Trophoblast cell (in vitro differentiated cells and primary cell): Measurements from ENCODE around the gene KDM4C.

Source experiments
- DNase-seq, 2 donors: peaks; one replicate each; pipeline ENCODE4 v3.0.0-alpha.2; 2016
- H2AFZ ChIP-seq: 2 replicates; pipeline ENCODE4 v1.6.1; 2013; ENCODE audit warnings: low read length, moderate library complexity, mild to moderate bottlenecking; ENCODE audit not compliant: insufficient read depth, poor library complexity
- H2AK5ac ChIP-seq: 2 replicates; pipeline ENCODE4 v1.6.1; 2013; ENCODE audit warnings: mild to moderate bottlenecking, low read length
- H2BK120ac ChIP-seq: 2 replicates; pipeline ENCODE4 v1.6.1; 2013; ENCODE audit warnings: low read length, mild to moderate bottlenecking, moderate library complexity; ENCODE audit not compliant: insufficient read depth, poor library complexity
- H2BK12ac ChIP-seq: 2 replicates; pipeline ENCODE4 v1.6.1; 2013; ENCODE audit warnings: mild to moderate bottlenecking, low read length, moderate library complexity
- H2BK5ac ChIP-seq: 2 replicates; pipeline ENCODE4 v1.6.1; 2013; ENCODE audit warnings: low read length, low read depth, moderate library complexity, mild to moderate bottlenecking; ENCODE audit not compliant: poor library complexity
- H3K14ac ChIP-seq: 2 replicates; pipeline ENCODE4 v1.6.1; 2013; ENCODE audit warnings: mild to moderate bottlenecking, low read length
- H3K18ac ChIP-seq: 2 replicates; pipeline ENCODE4 v1.6.1; 2013; ENCODE audit warnings: mild to moderate bottlenecking, low read length
- H3K23ac ChIP-seq: 2 replicates; pipeline ENCODE4 v1.6.1; 2013; ENCODE audit warnings: low read length
- H3K27ac ChIP-seq: 2 replicates; pipeline ENCODE4 v1.5.1; 2013; ENCODE audit warnings: low read depth, mild to moderate bottlenecking, inconsistent platforms, low read length, moderate library complexity
- H3K27me3 ChIP-seq: 2 replicates; pipeline ENCODE4 v1.6.1; 2013; ENCODE audit warnings: inconsistent platforms, mild to moderate bottlenecking, low read length, moderate library complexity; ENCODE audit not compliant: insufficient read depth
- H3K36me3 ChIP-seq, 2 experiments: 1 replicate in 1 of 2; 2 replicates in 1 of 2; pipeline ENCODE4 v1.6.1; 2013; ENCODE audit warnings: low read length in 2 of 2, mild to moderate bottlenecking in 2 of 2, moderate library complexity in 1 of 2; ENCODE audit not compliant: insufficient read depth in 2 of 2, control insufficient read depth in 1 of 2
- H3K4ac ChIP-seq: 2 replicates; pipeline ENCODE4 v1.6.1; 2013; ENCODE audit warnings: low read depth, mild to moderate bottlenecking, low read length, moderate library complexity
- H3K4me1 ChIP-seq, 2 experiments: 1 replicate in 1 of 2; 2 replicates in 1 of 2; pipeline ENCODE4 v1.6.1; 2013; ENCODE audit warnings: low read length in 2 of 2, mild to moderate bottlenecking in 2 of 2, moderate library complexity in 1 of 2; ENCODE audit not compliant: insufficient read depth in 2 of 2, control insufficient read depth in 1 of 2
- H3K4me2 ChIP-seq: 2 replicates; pipeline ENCODE4 v1.6.1; 2013; ENCODE audit warnings: inconsistent platforms, mild to moderate bottlenecking, low read length, moderate library complexity
- H3K4me3 ChIP-seq: 2 replicates; pipeline ENCODE4 v1.5.1; 2013; ENCODE audit warnings: mild to moderate bottlenecking, low read depth, low read length, inconsistent platforms
- H3K79me1 ChIP-seq: one replicate; pipeline ENCODE4 v1.6.1; 2013; ENCODE audit warnings: low read length
- H3K79me2 ChIP-seq: 2 replicates; pipeline ENCODE4 v1.6.1; 2013; ENCODE audit warnings: low read length, mild to moderate bottlenecking; ENCODE audit not compliant: control insufficient read depth, insufficient read depth, poor library complexity
- H3K9ac ChIP-seq: 2 replicates; pipeline ENCODE4 v1.6.1; 2013; ENCODE audit warnings: mild to moderate bottlenecking, low read length
- H3K9me3 ChIP-seq: 2 replicates; pipeline ENCODE4 v1.6.1; 2013; ENCODE audit warnings: low read depth, mild to moderate bottlenecking, control low read depth, inconsistent platforms, low read length; ENCODE audit not compliant: insufficient read depth
- H4K12ac ChIP-seq: 2 replicates; pipeline ENCODE4 v1.6.1; 2013; ENCODE audit warnings: low read depth, mild to moderate bottlenecking, low read length, moderate library complexity
- H4K8ac ChIP-seq: 2 replicates; pipeline ENCODE4 v1.6.1; 2013; ENCODE audit warnings: low read depth, mild to moderate bottlenecking, low read length, moderate library complexity
- H4K91ac ChIP-seq: one replicate; pipeline ENCODE4 v1.6.1; 2013; ENCODE audit warnings: low read depth, mild to moderate bottlenecking, low read length, moderate library complexity
- WGBS: extraction: QIAGEN DNeasy Blood & Tissue Kit; methylation state at CpG from one replicate; pipeline ENCODE4 v1.1.7; 2013; ENCODE audit warnings: missing lambda C conversion rate; ENCODE audit not compliant: insufficient read length, insufficient coverage; ENCODE audit errors: extremely low coverage; 5-methylcytosine and 5-hydroxymethylcytosine counted together

The KDM4C gene

GRCh38 chr9:6977761-6978160 is 220.0 kb downstream of the KDM4C start:
- Histone ChIP-seq H3K79me1 (no peaks in the 10 kb centered on the region), H4K12ac (no peak overlapping the region), H3K18ac (no peak overlapping the region), H3K36me3 (no peaks in the 10 kb centered on the region), H3K4ac (no peak overlapping the region), H3K9me3 (no peaks in the 10 kb centered on the region), H3K79me2 (no peaks in the 10 kb centered on the region), H4K8ac (no peak overlapping the region), H3K27ac (no peak overlapping the region), H3K4me3 (no peak overlapping the region), H2AFZ (no peak overlapping the region), H3K14ac (no peak overlapping the region), H4K91ac (no peak overlapping the region), H2BK5ac (no peak overlapping the region), H3K4me1 (no peaks in the 10 kb centered on the region), H3K23ac (no peak overlapping the region), H2AK5ac (no peak overlapping the region), H3K27me3 (no peaks in the 10 kb centered on the region), H2BK120ac (no peak overlapping the region), H3K4me2 (no peak overlapping the region), H3K9ac (no peak overlapping the region), H2BK12ac (no peak overlapping the region)
- no peak for DNase-seq
- WGBS = no CpG with 5 or more reads among the region's 1 CpG

GRCh38 chr9:6978591-6978990 is 220.8 kb downstream of the KDM4C start:
- H2AFZ ChIP-seq = no peak overlapping the region
- H3K23ac ChIP-seq = no peak overlapping the region
- no peak overlapping the region for H2BK12ac ChIP-seq
- H3K4me1 ChIP-seq = no peaks in the 10 kb centered on the region
- H2BK120ac ChIP-seq = no peak overlapping the region
- no peaks in the 10 kb centered on the region for H3K79me2 ChIP-seq
- no peak overlapping the region for H4K8ac ChIP-seq
- no peaks in the 10 kb centered on the region for H3K27me3 ChIP-seq
- H3K4me3 ChIP-seq = no peak overlapping the region
- H3K9ac ChIP-seq = no peak overlapping the region
- no peak overlapping the region for H4K91ac ChIP-seq
- no CpG with 5 or more reads among the region's 2 CpGs for WGBS
- no peak for DNase-seq
- no peak overlapping the region for H3K4ac ChIP-seq
- no peaks in the 10 kb centered on the region for H3K36me3 ChIP-seq
- no peak overlapping the region for H2AK5ac ChIP-seq
- no peaks in the 10 kb centered on the region for H3K79me1 ChIP-seq
- H3K18ac ChIP-seq = no peak overlapping the region
- no peaks in the 10 kb centered on the region for H3K9me3 ChIP-seq
- no peak overlapping the region for H3K14ac ChIP-seq
- H4K12ac ChIP-seq = no peak overlapping the region
- no peak overlapping the region for H3K4me2 ChIP-seq
- no peak overlapping the region for H2BK5ac ChIP-seq
- no peak overlapping the region for H3K27ac ChIP-seq

- no peak for DNase-seq
- Histone ChIP-seq H3K4me3 (no peak overlapping the region), H3K27ac (no peak overlapping the region), H3K9me3 (no peaks in the 10 kb centered on the region), H2BK5ac (no peak overlapping the region), H2BK12ac (no peak overlapping the region), H3K36me3 (no peaks in the 10 kb centered on the region), H2AK5ac (no peak overlapping the region), H4K8ac (no peak overlapping the region), H2BK120ac (no peak overlapping the region), H3K79me1 (no peaks in the 10 kb centered on the region), H3K18ac (no peak overlapping the region), H3K4ac (no peak overlapping the region), H3K79me2 (no peaks in the 10 kb centered on the region), H3K14ac (no peak overlapping the region), H3K4me2 (no peak overlapping the region), H3K9ac (no peak overlapping the region), H2AFZ (no peak overlapping the region), H3K4me1 (no peaks in the 10 kb centered on the region), H3K27me3 (no peaks in the 10 kb centered on the region), H4K12ac (no peak overlapping the region), H3K23ac (no peak overlapping the region), H4K91ac (no peak overlapping the region)
- WGBS = no CpG with 5 or more reads among the region's 3 CpGs
Observed at GRCh38 chr9:6984941-6985578, 227.3 kb downstream of the KDM4C start.

- no peak overlapping the region for H2BK5ac ChIP-seq
- H3K4me3 ChIP-seq = no peak overlapping the region
- no peak overlapping the region for H2AK5ac ChIP-seq
- no peak overlapping the region for H4K12ac ChIP-seq
- H3K27me3 ChIP-seq = no peaks in the 10 kb centered on the region
- no peaks in the 10 kb centered on the region for H3K9me3 ChIP-seq
- H3K14ac ChIP-seq = no peak overlapping the region
- H3K4ac ChIP-seq = no peak overlapping the region
- H2BK12ac ChIP-seq = no peak overlapping the region
- no peak overlapping the region for H3K18ac ChIP-seq
- H3K4me2 ChIP-seq = no peak overlapping the region
- no peaks in the 10 kb centered on the region for H3K79me1 ChIP-seq
- WGBS = no CpG with 5 or more reads among the region's 5 CpGs
- no peaks in the 10 kb centered on the region for H3K4me1 ChIP-seq
- H3K79me2 ChIP-seq = no peaks in the 10 kb centered on the region
- DNase-seq = no peak
- no peak overlapping the region for H3K9ac ChIP-seq
- H4K91ac ChIP-seq = no peak overlapping the region
- no peak overlapping the region for H3K27ac ChIP-seq
- H3K36me3 ChIP-seq = no peaks in the 10 kb centered on the region
- H4K8ac ChIP-seq = no peak overlapping the region
- H2AFZ ChIP-seq = no peak overlapping the region
- no peak overlapping the region for H3K23ac ChIP-seq
- no peak overlapping the region for H2BK120ac ChIP-seq
Observed at GRCh38 chr9:6986141-6986815, 228.5 kb downstream of the KDM4C start.
